HG02852 (cell line): ENCODE data around the gene ATG9A.
"Not testable (repeated sequence)": the region's sequence is repeated elsewhere in the genome, so short reads cannot be mapped to it uniquely, and the experiment has no call there.

Experiments
- ATAC-seq: cut with Tn5 transposase; IDR thresholded peaks from one replicate; pipeline ENCODE4 v1.9.1; 2021; ENCODE audit warnings: mild to moderate bottlenecking, moderate library complexity; ENCODE audit not compliant: unreplicated experiment

The ATG9A gene

DNA sequence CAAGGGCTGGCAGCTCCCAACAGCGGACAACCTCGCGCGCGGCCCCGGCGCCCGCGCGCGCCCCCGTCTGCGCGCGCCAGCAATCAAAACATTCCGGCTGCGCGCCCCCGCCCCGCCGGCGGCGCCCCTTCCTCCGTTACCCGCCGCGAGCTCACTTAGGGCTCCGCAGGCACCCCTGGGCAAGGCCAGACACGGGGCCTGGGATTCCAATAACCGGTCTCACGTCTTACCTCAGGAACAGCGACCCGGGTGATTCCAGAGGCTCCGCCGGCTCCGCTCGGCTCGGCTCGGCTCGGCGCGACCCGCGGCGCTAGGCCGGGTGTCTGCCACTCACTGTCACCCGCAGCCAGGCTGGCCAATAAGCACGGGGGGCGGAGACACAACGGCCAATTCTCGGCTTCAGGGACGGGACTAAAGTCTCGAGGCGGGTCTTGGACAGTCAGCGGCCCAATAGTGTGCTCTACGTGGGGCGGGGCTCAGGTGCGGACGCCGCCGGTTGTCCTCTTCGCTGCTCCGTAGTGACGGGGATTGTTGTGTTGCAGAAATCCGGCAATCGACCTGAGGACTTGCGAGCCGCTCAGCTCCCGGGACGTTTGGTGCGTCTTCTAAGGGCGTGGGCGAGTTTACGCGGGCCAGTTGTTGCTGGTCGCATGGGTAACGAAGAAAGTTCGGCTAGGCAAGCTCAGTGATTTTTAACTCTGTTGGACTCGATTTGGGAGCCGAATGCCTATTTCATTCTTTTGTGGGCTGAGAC, at the start of gene ATG9A, which contains the start of gene ANKZF1:
Gene ATG9A (minus strand): TSS at position 332 of the 754 bp plus-strand sequence. CDS start 1,612 bp downstream, outside the sequence.
Gene ANKZF1 (plus strand): TSS at position 502 of the 754 bp plus-strand sequence. CDS start 452 bp downstream, outside the sequence.
- peak; percentile 98 for ATAC-seq

DNA sequence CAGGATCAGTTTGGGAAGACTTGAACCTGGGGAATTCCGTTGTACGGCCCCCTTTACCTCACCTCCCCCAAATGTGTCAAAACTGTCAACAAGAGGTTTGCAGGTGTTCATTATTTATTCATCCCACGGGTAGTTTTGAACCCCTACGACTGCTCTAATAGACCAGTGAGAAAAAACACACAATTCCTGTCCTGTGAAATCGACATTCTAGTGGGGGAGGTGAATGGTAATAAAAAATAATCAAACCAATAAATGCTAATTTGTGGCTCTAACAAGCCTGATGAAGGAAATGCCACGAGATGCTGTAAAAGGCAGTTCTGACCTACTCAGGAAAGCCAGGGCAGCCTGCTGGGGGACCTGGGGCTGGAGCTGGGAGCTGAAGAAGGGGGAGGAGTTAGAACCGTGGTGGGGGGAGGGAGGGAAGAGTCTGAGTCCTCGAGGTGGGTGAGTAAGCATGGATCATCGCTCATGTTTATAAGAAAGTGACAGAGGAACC, 49.3 kb upstream of the ATG9A start:
- no peak for ATAC-seq

- no peak for ATAC-seq
These were observed 48.5 kb upstream of the ATG9A start for GRCh38 chr2:219277703-219278654.

- ATAC-seq, result no peak
These were observed 45.0 kb upstream of the ATG9A start for GRCh38 chr2:219274361-219274921.

DNA sequence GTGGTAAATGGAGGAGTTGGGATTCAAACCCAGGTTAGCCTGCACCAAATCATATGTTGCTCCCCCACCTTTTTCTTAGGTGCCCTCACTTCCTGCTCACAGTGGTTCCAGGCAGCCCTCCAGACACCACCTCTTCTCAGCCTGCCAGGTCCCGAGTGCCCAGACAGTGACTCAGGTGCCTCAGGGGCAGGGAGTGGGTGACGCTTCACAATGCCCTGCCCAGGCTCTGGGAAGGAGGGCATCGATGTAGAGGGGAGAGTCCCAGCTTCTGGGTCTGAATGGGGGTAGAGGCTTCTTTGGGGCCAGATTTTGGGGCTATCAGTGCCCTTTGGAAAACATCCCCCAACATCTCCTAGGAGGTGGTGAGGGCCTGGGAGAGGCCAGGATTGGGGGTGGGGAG, 44.5 kb upstream of the ATG9A start:
- no peak for ATAC-seq

DNA sequence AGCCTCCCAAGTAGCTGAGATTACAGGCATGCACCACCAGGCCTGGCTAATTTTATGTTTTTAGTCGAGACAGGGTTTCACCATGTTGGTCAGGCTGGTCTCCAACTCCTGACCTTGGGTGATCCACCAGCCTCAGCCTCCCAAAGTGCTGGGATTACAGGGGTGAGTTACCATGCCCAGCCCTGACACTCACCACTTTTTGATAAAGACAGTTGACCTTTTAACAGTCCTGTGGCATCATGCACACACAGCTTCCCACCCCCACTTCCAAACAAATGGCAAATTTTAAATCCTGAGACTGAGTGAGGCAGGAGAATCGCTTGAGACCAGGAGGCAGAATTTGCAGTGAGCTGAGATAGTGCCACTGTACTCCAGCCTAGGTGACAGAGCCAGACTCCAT, 43.6 kb upstream of the ATG9A start:
- no peak for ATAC-seq

DNA sequence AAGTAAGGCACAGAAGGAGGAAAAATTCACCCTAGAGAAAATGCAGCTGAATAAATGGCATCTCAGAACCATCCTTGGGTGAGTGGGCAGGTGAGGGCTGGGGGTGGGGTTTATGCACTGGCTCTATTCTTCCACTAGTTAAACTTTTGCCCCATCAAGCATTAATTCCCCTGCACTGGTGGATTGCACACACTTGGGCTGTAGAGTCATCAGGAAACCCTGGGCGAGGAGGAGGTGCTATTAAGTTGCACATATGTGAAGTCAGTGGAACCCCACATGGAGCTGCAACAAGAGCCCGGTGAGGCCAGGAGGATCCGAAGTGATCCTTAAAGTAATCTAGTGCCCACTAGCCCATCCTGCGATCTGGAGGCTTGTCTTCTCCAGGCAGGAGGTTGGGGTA, 42.9 kb upstream of the ATG9A start:
- no peak for ATAC-seq

- no peak for ATAC-seq
These were observed 41.6 kb upstream of the ATG9A start for GRCh38 chr2:219271021-219271420.

DNA sequence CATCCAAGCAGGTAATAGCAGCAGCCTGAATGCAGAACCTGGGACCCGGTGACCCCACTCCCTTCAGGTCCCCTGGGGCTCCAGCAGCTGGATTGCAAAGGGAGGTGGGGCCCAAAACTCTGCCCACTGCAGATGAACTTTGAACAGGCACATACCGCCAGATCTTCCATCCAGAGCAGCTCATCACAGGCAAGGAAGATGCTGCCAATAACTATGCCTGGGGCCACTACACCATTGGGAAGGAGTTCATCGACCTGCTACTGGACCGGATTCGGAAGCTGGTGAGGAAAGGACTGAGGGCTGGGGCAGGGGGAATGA, 40.6 kb upstream of the ATG9A start:
- no peak for ATAC-seq

DNA sequence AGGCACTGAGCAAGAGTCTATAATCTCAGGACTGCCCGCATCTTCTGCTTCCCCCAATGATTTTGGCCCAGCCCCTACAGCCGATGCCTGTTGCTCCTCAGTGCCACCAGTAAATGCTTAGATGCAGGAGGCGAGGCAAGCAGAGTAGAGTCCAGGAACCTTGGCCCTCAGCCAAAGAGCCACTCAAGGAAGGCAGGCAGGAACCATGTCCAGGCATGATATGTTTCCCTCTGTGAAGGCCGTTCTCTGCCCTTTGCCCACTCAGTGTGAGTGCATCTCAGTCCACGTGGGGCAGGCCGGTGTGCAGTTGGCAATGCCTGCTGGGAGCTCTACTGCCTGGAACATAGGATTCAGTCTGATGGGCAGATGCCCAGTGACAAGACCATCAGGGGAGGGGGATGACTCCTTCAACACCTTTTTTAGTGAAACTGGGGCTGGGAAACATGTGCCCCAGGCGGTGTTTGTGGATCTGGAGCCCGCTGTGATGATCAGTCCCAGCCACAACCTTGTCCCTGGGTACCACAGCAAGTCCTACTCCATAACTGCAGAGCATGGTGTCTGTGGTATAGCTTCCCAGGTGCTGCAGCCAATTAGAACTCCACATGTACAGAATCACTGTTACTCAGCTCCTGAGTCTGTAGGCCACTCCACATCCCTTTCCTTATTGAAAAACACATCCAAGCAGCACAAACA, 40.1 kb upstream of the ATG9A start:
- no peak for ATAC-seq

- ATAC-seq, result no peak
These were observed 38.9 kb upstream of the ATG9A start for GRCh38 chr2:219268294-219268693.

- ATAC-seq, result no peak
These were observed 37.5 kb upstream of the ATG9A start for GRCh38 chr2:219266886-219267285.

GRCh38 chr2:219266232-219266631, 36.8 kb upstream of the ATG9A start:
- ATAC-seq, result no peak

GRCh38 chr2:219261024-219261855, 31.8 kb upstream of the ATG9A start:
- no peak for ATAC-seq

DNA sequence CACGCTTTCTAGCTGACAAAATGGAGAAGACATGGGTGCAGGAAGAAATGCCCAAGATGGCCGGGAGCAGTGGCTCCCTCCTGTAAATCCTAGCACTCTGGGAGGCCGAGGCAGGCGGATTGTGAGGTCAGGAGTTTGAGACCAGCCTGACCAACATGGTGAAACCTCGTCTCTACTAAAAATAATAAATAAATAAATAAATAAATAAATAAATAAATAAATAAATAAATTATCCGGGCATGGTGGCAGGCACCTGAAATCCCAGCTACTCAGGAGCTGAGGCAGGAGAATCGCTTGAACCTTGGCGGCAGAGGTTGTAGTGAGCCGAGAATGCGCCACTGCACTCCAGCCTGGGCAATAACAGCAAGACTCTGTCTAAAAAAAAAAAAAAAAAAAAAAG, 29.5 kb upstream of the ATG9A start:
- ATAC-seq, result not testable (repeated sequence)

- peak; percentile 23 for ATAC-seq
These were observed 25.3 kb upstream of the ATG9A start for GRCh38 chr2:219254590-219255201.

- peak; percentile 53 for ATAC-seq
These were observed 24.5 kb upstream of the ATG9A start, which contains the start of gene TUBA4A for GRCh38 chr2:219253753-219254589. Gene TUBA4A, minus strand, starts transcription at chr2:219253918. Its CDS starts 60 bp downstream, at chr2:219253858.
